IMR-90 (cell line): ENCODE data around the gene KCNK4. TPM values are rescaled to one million over a fixed set of nuclear protein-coding genes. Genes with fewer than 3 reads are reported as not detected.
A peak's percentile ranks its signal among the peaks of the same experiment; 100 is the strongest.

ENCODE experiments used
- ATAC-seq: fragments of 200-7000 bp; cut with Tn5 transposase; 2 replicates; pipeline ENCODE4 v1.9.1; 2020; ENCODE audit warnings: low read depth, mild to moderate bottlenecking, moderate library complexity
- BruUV-seq: library from RNA; stranded (reverse); fragments of 400-500 nt; replicated peaks from 2 replicates; lab custom pipeline; 2021; lab: Mats Ljungman, UMichigan
- CTCF ChIA-PET: fragments of 300-600 bp; formaldehyde crosslinking; extraction: SDS; loops from one replicate; lab custom pipeline; 2021; ENCODE audit warnings: antibody characterized with exemption; lab: Yijun Ruan, JAX
- POLR2A ChIA-PET: fragments of 300-600 bp; sonication (Branson Sonifier 250); formaldehyde crosslinking; loops from one replicate; lab custom pipeline; 2022; ENCODE audit warnings: antibody characterized with exemption; ENCODE audit not compliant: unreplicated experiment; lab: Charles Lee
- DNase-seq: peaks from one replicate; pipeline ENCODE4 v3.0.0; 2013
- H2AFZ ChIP-seq: replicated peaks from 2 replicates; pipeline ENCODE3; 2013; ENCODE audit warnings: low read length, mild to moderate bottlenecking; ENCODE audit not compliant: poor library complexity
- H2AK5ac ChIP-seq: 2 replicates; pipeline ENCODE4 v1.6.1; 2013; ENCODE audit warnings: low read depth, low read length, inconsistent platforms
- H2AK9ac ChIP-seq: replicated peaks from 2 replicates; pipeline ENCODE3; 2013; ENCODE audit warnings: mild to moderate bottlenecking, low read depth, low read length, moderate library complexity; ENCODE audit not compliant: poor library complexity
- H2BK120ac ChIP-seq: 2 replicates; pipeline ENCODE4 v1.6.1; 2013; ENCODE audit warnings: low read depth, low read length, inconsistent platforms
- H2BK15ac ChIP-seq: 3 replicates; pipeline ENCODE4 v1.6.1; 2013; ENCODE audit warnings: low read depth, low read length, inconsistent platforms
- H2BK20ac ChIP-seq: 2 replicates; pipeline ENCODE4 v1.6.1; 2013; ENCODE audit warnings: low read depth, mild to moderate bottlenecking, inconsistent platforms, low read length, moderate library complexity
- H2BK5ac ChIP-seq: 2 replicates; pipeline ENCODE4 v1.6.1; 2013; ENCODE audit warnings: mild to moderate bottlenecking, low read depth, low read length, inconsistent platforms; ENCODE audit not compliant: poor library complexity, severe bottlenecking
- H3K14ac ChIP-seq: replicated peaks from 2 replicates; pipeline ENCODE4 v1.6.1; 2013; ENCODE audit warnings: low read depth, low read length, inconsistent platforms
- H3K18ac ChIP-seq: 2 replicates; pipeline ENCODE4 v1.6.1; 2013; ENCODE audit warnings: low read depth, low read length, control low read depth
- H3K23ac ChIP-seq: 2 replicates; pipeline ENCODE4 v1.6.1; 2013; ENCODE audit warnings: low read depth, low read length, inconsistent platforms
- H3K27ac ChIP-seq: 2 replicates; pipeline ENCODE4 v1.5.1; 2013; ENCODE audit warnings: mild to moderate bottlenecking, control low read depth, low read length; ENCODE audit not compliant: insufficient read depth
- H3K27me3 ChIP-seq: 2 replicates; pipeline ENCODE4 v1.6.1; 2013; ENCODE audit warnings: low read length; ENCODE audit not compliant: control insufficient read depth, insufficient read depth
- H3K36me3 ChIP-seq: 2 replicates; pipeline ENCODE4 v1.6.1; 2013; ENCODE audit warnings: low read length, mixed read lengths; ENCODE audit not compliant: control insufficient read depth, insufficient read depth
- H3K4ac ChIP-seq: 2 replicates; pipeline ENCODE4 v1.6.1; 2013; ENCODE audit warnings: low read depth, low read length, inconsistent platforms
- H3K4me1 ChIP-seq: 2 replicates; pipeline ENCODE4 v1.6.1; 2013; ENCODE audit warnings: low read length, mixed read lengths; ENCODE audit not compliant: control insufficient read depth, insufficient read depth
- H3K4me2 ChIP-seq: 2 replicates; pipeline ENCODE4 v1.6.1; 2013; ENCODE audit warnings: low read depth, mild to moderate bottlenecking, control low read depth, low read length, moderate library complexity
- H3K4me3 ChIP-seq: 2 replicates; pipeline ENCODE4 v1.5.1; 2013; ENCODE audit warnings: low read depth, mild to moderate bottlenecking, control low read depth, low read length, moderate library complexity; ENCODE audit not compliant: insufficient read depth
- H3K56ac ChIP-seq: 2 replicates; pipeline ENCODE4 v1.6.1; 2013; ENCODE audit warnings: low read length, inconsistent platforms; ENCODE audit not compliant: insufficient read depth; ENCODE audit errors: extremely low read depth
- H3K79me1 ChIP-seq, 2 experiments: 2 replicates each; pipeline ENCODE4 v1.6.1; 2013; ENCODE audit warnings: low read length in 2 of 2, inconsistent platforms in 1 of 2, low read depth in 1 of 2
- H3K9ac ChIP-seq: 2 replicates; pipeline ENCODE4 v1.6.1; 2013; ENCODE audit warnings: low read depth, low read length, control low read depth
- H3K9me1 ChIP-seq: 2 replicates; pipeline ENCODE4 v1.6.1; 2013; ENCODE audit warnings: low read length, inconsistent platforms; ENCODE audit not compliant: insufficient read depth
- H3K9me3 ChIP-seq: 2 replicates; pipeline ENCODE4 v1.6.1; 2013; ENCODE audit warnings: low read length; ENCODE audit not compliant: control insufficient read depth, insufficient read depth
- H4K20me1 ChIP-seq: 2 replicates; pipeline ENCODE4 v1.6.1; 2013; ENCODE audit warnings: low read length, inconsistent platforms; ENCODE audit not compliant: insufficient read depth
- H4K5ac ChIP-seq: 2 replicates; pipeline ENCODE4 v1.6.1; 2013; ENCODE audit warnings: mild to moderate bottlenecking, low read depth, low read length, control low read depth
- H4K8ac ChIP-seq, 2 experiments: 2 replicates each; pipeline ENCODE4 v1.6.1; 2013; ENCODE audit warnings: low read depth in 2 of 2, low read length in 2 of 2, control low read depth in 1 of 2, inconsistent platforms in 1 of 2
- H4K91ac ChIP-seq: 2 replicates; pipeline ENCODE4 v1.6.1; 2013; ENCODE audit warnings: low read depth, low read length, inconsistent platforms; ENCODE audit not compliant: insufficient read depth
- BHLHE40 ChIP-seq: fragments of 150-350 bp; IDR thresholded peaks from 2 replicates; pipeline ENCODE4 v1.6.1; 2016; ENCODE audit warnings: mild to moderate bottlenecking, low read depth, low read length
- MAFK ChIP-seq: IDR thresholded peaks from 2 replicates; pipeline ENCODE4 v1.6.1; 2012; ENCODE audit warnings: low read depth, low read length, improper control_type of control experiment
- MAZ ChIP-seq: IDR thresholded peaks from 2 replicates; pipeline ENCODE4 v1.6.1; 2012; ENCODE audit warnings: low read depth, mild to moderate bottlenecking, low read length, improper control_type of control experiment, moderate library complexity, borderline replicate concordance
- RAD21 ChIP-seq: IDR thresholded peaks from 2 replicates; pipeline ENCODE4 v1.6.1; 2012; ENCODE audit warnings: low read length, improper control_type of control experiment
- USF2 ChIP-seq: fragments of 150-350 bp; IDR thresholded peaks from 2 replicates; pipeline ENCODE4 v1.6.1; 2017; ENCODE audit warnings: mild to moderate bottlenecking, antibody characterized with exemption, low read length, low read depth
- WGBS, 2 experiments: methylation state at CpG; one replicate each; pipeline versions ENCODE4 v1.1.5 to v1.1.7; 2013; ENCODE audit warnings: missing lambda C conversion rate in 2 of 2; ENCODE audit not compliant: insufficient read length in 1 of 2; ENCODE audit errors: extremely low coverage in 2 of 2; 5-methylcytosine and 5-hydroxymethylcytosine counted together
- dilution Hi-C: fragments of 300-500 bp; cut with HindIII; formaldehyde crosslinking; loops from one replicate; pipeline ENCODE4 v1.14.3; 2018; ENCODE audit warnings: low sequenced_read_pairs; ENCODE audit not compliant: unreplicated experiment
- in situ Hi-C: fragments of 300-500 bp; cut with MboI; formaldehyde crosslinking; loops from 3 replicates; pipeline ENCODE4 v1.14.3; 2019; ENCODE audit warnings: low sequenced_read_pairs, inconsistent platforms, mixed read lengths
- intact Hi-C: fragments of 100-400 bp; cut with micrococcal nuclease; formaldehyde crosslinking; loops from 2 replicates; pipeline ENCODE4 v1.10.0; 2022
- polyA plus RNA-seq, 3 experiments: library from polyadenylated mRNA; depleted of rRNA; stranded (reverse); fragments of >200 nt; gene quantifications; 2 replicates each; pipeline ENCODE4 v1.2.3, GENCODE V29; 2012; ENCODE audit warnings: low replicate concordance in 1 of 3
- total RNA-seq: library from RNA; depleted of rRNA; stranded (reverse); fragments of >200 nt; gene quantifications from 2 replicates; pipeline ENCODE4 v1.2.3, GENCODE V29; 2012

The KCNK4 gene
- total and polyA plus RNA-seq, 2 of the 4 experiments (the other 2 are of a cell fraction): not detected

- intact Hi-C loops: no loop called here
- no TSS peak for BruUV-seq
These were observed 6.0 kb downstream of the KCNK4 start for GRCh38 chr11:64296830-64297698.

More at GRCh38 chr11:64296830-64297698, 6.0 kb downstream of the KCNK4 start:
- Histone ChIP-seq H2BK120ac (no peak overlapping the region), H3K4me1 (peaks cover 5% of the 10 kb centered on the region), H4K8ac (no peak overlapping the region), H3K14ac (no peak overlapping the region), H3K4me3 (no peak overlapping the region), H3K27ac (no peak overlapping the region), H2BK5ac (no peak overlapping the region), H3K4ac (no peak overlapping the region), H3K4me2 (no peak overlapping the region), H3K36me3 (no peaks in the 10 kb centered on the region), H2AK9ac (no peak overlapping the region), H3K9me1 (no peaks in the 10 kb centered on the region), H3K27me3 (peaks cover 86% of the 10 kb centered on the region), H3K56ac (no peak overlapping the region), H2BK20ac (no peak overlapping the region), H3K23ac (no peak overlapping the region), H2BK15ac (no peak overlapping the region), H4K91ac (no peak overlapping the region), H3K18ac (no peak overlapping the region), H2AK5ac (no peak overlapping the region), H3K9ac (no peak overlapping the region), H4K20me1 (peaks cover 4% of the 10 kb centered on the region; the same call in 1 of the 2 replicates), H3K79me1 (no peaks in the 10 kb centered on the region), H3K9me3 (no peaks in the 10 kb centered on the region), H4K5ac (no peak overlapping the region), H2AFZ (peak overlapping the region; percentile 29)
- TF ChIP-seq MAZ (no peak), USF2 (no peak), RAD21 (no peak), BHLHE40 (peak; percentile 57; the same call in 1 of the 2 replicates), MAFK (no peak)
- CTCF ChIA-PET: no interaction called here
- DNase-seq (no peak), ATAC-seq (no peak)
- POLR2A ChIA-PET: no interaction called here
- WGBS, 2 experiments: 4% methylated on average over 18 of the region's 34 CpGs; no CpG with 5 or more reads in 1 of the 2 experiments
- dilution Hi-C loops: no loop called here
- in situ Hi-C loops: no loop called here
